HEK293T (cell line): ENCODE results near the gene GCM1.

Experiments
- CTCF ChIA-PET: fragments of 350-600 bp; formaldehyde crosslinking; extraction: SDS; loops from one replicate; lab custom pipeline; 2021; ENCODE audit warnings: antibody characterized with exemption, inconsistent platforms; lab: Yijun Ruan, JAX
- POLR2A ChIA-PET: fragments of 350-600 bp; formaldehyde crosslinking; extraction: SDS; loops from one replicate; lab custom pipeline; 2020; ENCODE audit warnings: antibody characterized with exemption, inconsistent platforms; lab: Yijun Ruan, JAX
- DNase-seq: peaks from one replicate; pipeline ENCODE4 v3.0.0; 2012; ENCODE audit warnings: mixed read lengths; ENCODE audit errors: extremely low spot score
- ARNT ChIP-seq: fragments of 450-650 bp; IDR thresholded peaks from 2 replicates; pipeline ENCODE4 v1.6.1; 2017; ENCODE audit warnings: mild to moderate bottlenecking
- BHLHE40 ChIP-seq: fragments of 450-650 bp; IDR thresholded peaks from 2 replicates; pipeline ENCODE4 v1.6.1; 2016; ENCODE audit warnings: mild to moderate bottlenecking, moderate library complexity, borderline replicate concordance
- CTBP1 ChIP-seq: fragments of 450-650 bp; IDR thresholded peaks from 2 replicates; pipeline ENCODE4 v1.6.1; 2016; ENCODE audit warnings: borderline replicate concordance
- ELF4 ChIP-seq: fragments of 450-650 bp; IDR thresholded peaks from 2 replicates; pipeline ENCODE4 v1.6.1; 2017; ENCODE audit warnings: antibody characterized with exemption
- FOXA1 ChIP-seq: fragments of 450-650 bp; IDR thresholded peaks from 2 replicates; pipeline ENCODE4 v1.6.1; 2016; ENCODE audit warnings: mild to moderate bottlenecking
- FOXK2 ChIP-seq: fragments of 450-650 bp; IDR thresholded peaks from 2 replicates; pipeline ENCODE4 v1.6.1; 2016; ENCODE audit warnings: mild to moderate bottlenecking
- FOXM1 ChIP-seq: fragments of 450-650 bp; IDR thresholded peaks from 2 replicates; pipeline ENCODE4 v1.6.1; 2017; ENCODE audit warnings: mild to moderate bottlenecking, borderline replicate concordance
- HDGF ChIP-seq: fragments of 450-650 bp; IDR thresholded peaks from 2 replicates; pipeline ENCODE4 v1.6.1; 2017; ENCODE audit warnings: antibody characterized with exemption, borderline replicate concordance
- L3MBTL2 ChIP-seq: fragments of 450-650 bp; conservative IDR thresholded peaks from 2 replicates; pipeline ENCODE4 v1.6.1; 2016; ENCODE audit warnings: mild to moderate bottlenecking
- LEF1 ChIP-seq: fragments of 450-650 bp; IDR thresholded peaks from 2 replicates; pipeline ENCODE4 v1.6.1; 2017; ENCODE audit warnings: mild to moderate bottlenecking, borderline replicate concordance
- NFRKB ChIP-seq: fragments of 450-650 bp; IDR thresholded peaks from 2 replicates; pipeline ENCODE4 v1.6.1; 2016; ENCODE audit warnings: mild to moderate bottlenecking, moderate library complexity
- PKNOX1 ChIP-seq: fragments of 450-650 bp; IDR thresholded peaks from 2 replicates; pipeline ENCODE4 v1.6.1; 2016
- SP1 ChIP-seq: fragments of 450-650 bp; IDR thresholded peaks from 2 replicates; pipeline ENCODE4 v1.6.1; 2017
- SUZ12 ChIP-seq: fragments of 450-650 bp; IDR thresholded peaks from 2 replicates; pipeline ENCODE4 v1.6.1; 2016; ENCODE audit warnings: mild to moderate bottlenecking
- TARDBP ChIP-seq: fragments of 450-650 bp; IDR thresholded peaks from 2 replicates; pipeline ENCODE4 v1.6.1; 2016
- ZNF384 ChIP-seq: fragments of 450-650 bp; IDR thresholded peaks from 2 replicates; pipeline ENCODE4 v1.6.1; 2016

Gene GCM1

GRCh38 chr6:53136000-53136609 is 12.5 kb downstream of the GCM1 start:
- no peak for DNase-seq
- CTCF ChIA-PET: no interaction called here
- TF ChIP-seq FOXA1: no peak
- TF ChIP-seq CTBP1: no peak
- TF ChIP-seq TARDBP: no peak
- TF ChIP-seq FOXM1: no peak
- no peak for TF ChIP-seq BHLHE40
- TF ChIP-seq HDGF: no peak
- TF ChIP-seq ELF4: no peak
- no peak for TF ChIP-seq L3MBTL2
- TF ChIP-seq FOXK2: no peak
- TF ChIP-seq SUZ12: no peak
- TF ChIP-seq SP1: no peak
- no peak for TF ChIP-seq NFRKB
- no peak for TF ChIP-seq LEF1
- no peak for TF ChIP-seq ZNF384
- TF ChIP-seq ARNT: no peak
- no peak for TF ChIP-seq PKNOX1
- POLR2A ChIA-PET: no interaction called here

DNA sequence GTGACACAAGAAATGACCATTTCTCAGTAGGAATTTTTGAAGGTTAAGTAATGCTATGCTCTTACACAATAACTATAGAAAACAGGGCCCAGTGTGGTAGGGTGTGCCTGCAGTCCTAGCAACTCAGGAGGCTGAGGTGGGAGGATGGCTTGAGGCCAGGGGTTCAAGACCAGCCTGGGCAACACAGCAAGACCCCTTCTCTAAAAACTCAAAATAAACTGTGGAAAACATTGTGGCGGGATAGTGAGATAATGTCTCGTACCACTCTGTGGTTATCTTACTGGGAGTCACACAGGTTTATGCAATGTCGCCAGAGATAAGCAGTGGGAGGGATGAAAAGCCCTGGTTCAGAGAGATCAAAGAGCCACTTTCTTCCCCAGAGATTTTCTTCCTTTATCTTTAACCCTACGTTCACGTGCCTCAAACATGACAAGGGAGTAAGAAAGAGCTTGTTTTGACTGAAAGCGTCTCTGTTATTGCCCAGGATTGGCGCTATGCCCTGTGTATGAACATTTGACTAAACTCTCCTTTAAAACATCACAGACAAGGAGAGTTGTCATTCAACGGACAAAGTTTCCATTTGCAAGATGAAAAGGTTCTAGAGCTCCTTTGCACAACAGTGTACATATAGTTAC is 13.9 kb downstream of the GCM1 start:
- TF ChIP-seq FOXK2: no peak
- TF ChIP-seq L3MBTL2: no peak
- TF ChIP-seq FOXA1: no peak
- TF ChIP-seq TARDBP: no peak
- TF ChIP-seq SUZ12: no peak
- no peak for TF ChIP-seq CTBP1
- TF ChIP-seq NFRKB: no peak
- TF ChIP-seq HDGF: no peak
- no peak for TF ChIP-seq ELF4
- CTCF ChIA-PET: no interaction called here
- POLR2A ChIA-PET: no interaction called here
- DNase-seq: no peak

DNA sequence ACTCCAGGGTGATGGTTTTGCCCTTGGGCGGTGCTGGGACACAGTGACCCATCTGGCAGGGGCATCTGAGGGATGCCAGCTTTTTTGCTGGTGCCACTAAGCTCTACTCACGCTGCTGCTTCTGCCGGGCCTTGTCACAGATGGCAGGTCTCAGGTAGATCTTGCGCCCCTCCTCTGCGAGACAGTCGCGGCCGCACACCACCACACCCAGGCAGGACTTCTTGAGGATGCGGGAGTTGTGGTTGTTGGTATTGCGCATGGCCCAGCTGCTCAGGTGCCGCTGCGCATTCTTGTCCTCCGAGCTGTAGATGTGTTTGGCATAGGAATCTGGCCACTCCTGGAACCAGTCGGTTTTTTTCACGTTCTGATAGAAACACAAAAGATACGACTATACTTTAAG is 14.7 kb downstream of the GCM1 start:
- CTCF ChIA-PET: no interaction called here
- no peak for TF ChIP-seq FOXM1
- TF ChIP-seq HDGF: no peak
- TF ChIP-seq SP1: no peak
- no peak for TF ChIP-seq NFRKB
- TF ChIP-seq PKNOX1: no peak
- TF ChIP-seq ELF4: no peak
- no peak for TF ChIP-seq ARNT
- no peak for TF ChIP-seq SUZ12
- no peak for TF ChIP-seq FOXA1
- no peak for DNase-seq
- POLR2A ChIA-PET: no interaction called here

DNA sequence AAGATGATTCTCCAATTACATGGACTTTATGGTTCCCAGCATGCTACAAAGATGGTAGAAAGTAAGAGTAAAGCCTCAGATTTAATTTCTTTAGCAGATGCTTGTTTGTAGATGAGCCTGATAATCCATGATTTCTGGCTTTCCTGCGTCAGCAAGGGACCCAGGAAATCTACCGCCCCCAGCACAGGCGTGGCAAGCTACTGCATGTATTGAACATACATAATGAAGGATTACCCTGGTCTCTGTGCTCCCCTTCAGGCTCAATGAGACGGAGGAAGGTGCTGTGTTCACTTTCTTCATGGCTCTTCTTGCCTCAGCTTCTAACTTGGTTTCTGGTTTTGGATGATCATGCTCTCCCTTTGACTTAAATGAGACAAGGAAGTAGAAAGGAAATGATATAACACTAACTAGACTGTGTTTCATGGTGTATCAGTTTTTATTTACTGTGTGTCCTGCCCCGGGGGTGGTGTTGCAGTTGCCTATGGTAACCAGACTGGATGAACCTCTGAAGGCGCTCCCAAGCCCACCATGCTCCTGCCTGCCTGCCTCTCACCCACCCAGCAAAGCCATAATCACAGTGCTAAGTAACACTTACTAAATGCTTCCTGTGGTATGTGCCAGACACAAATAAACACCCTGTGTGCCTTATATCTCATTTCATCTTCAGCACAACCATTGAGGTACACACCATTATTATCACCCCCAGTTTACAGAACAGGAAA is 17.9 kb downstream of the GCM1 start:
- DNase-seq: no peak
- POLR2A ChIA-PET: no interaction called here
- CTCF ChIA-PET: no interaction called here
- TF ChIP-seq CTBP1 (no peak), BHLHE40 (no peak), LEF1 (no peak), L3MBTL2 (no peak), NFRKB (no peak), FOXK2 (no peak), SUZ12 (no peak), FOXA1 (no peak), HDGF (no peak), SP1 (no peak), ELF4 (no peak), PKNOX1 (no peak), TARDBP (no peak), ARNT (no peak), ZNF384 (no peak), FOXM1 (no peak)

DNA sequence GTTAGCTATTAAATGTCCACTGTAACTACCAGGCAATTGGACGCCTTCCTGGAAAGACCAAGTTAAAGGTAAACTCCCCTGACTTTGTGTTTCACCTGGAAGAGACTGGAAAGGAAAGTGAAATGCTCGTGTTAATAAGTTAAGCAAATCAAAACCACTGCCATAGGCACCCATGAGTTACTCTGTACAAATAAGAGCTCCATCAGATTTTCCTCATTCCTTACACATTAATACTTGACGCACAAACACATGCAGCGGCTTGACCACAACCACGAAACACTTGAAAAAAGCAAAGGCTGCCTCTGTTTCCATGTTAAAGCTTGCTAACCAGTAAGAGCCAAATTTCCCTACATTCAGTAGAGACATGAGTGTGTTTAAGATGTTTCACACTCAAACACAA is 19.8 kb downstream of the GCM1 start:
- POLR2A ChIA-PET: no interaction called here
- no peak for DNase-seq
- CTCF ChIA-PET: no interaction called here
- TF ChIP-seq TARDBP (no peak), HDGF (no peak), BHLHE40 (no peak), SUZ12 (no peak), LEF1 (no peak), PKNOX1 (no peak), CTBP1 (no peak), FOXA1 (no peak), ZNF384 (no peak), NFRKB (no peak), FOXM1 (no peak), ARNT (no peak), ELF4 (no peak), L3MBTL2 (no peak), SP1 (no peak)
